Liver (tissue), 9 donors: Measurements from ENCODE around the gene SEC24C. TPM values are rescaled to one million over a fixed set of nuclear protein-coding genes. Genes with fewer than 3 reads are reported as not detected.
"Not testable (repeated sequence)": the region's sequence is repeated elsewhere in the genome, so short reads cannot be mapped to it uniquely, and the experiment has no call there.

Experiments used
- DNase-seq: peaks from one replicate; pipeline ENCODE4 v3.0.0-alpha.2; 2017; ENCODE audit warnings: low spot score
- H3K27ac ChIP-seq, 2 donors: one replicate each; pipeline ENCODE4 v1.7.0; 2013; ENCODE audit warnings: inconsistent platforms in 2 of 2, low read length in 2 of 2, control low read depth in 1 of 2, low read depth in 1 of 2, mild to moderate bottlenecking in 1 of 2
- H3K27me3 ChIP-seq, 4 donors: one replicate each; pipeline versions ENCODE4 v1.6.1 to v1.7.0; 2013; ENCODE audit warnings: low read length in 3 of 4, inconsistent platforms in 1 of 4, mild to moderate bottlenecking in 1 of 4, moderate library complexity in 1 of 4; ENCODE audit not compliant: control insufficient read depth in 4 of 4, insufficient read depth in 4 of 4
- H3K36me3 ChIP-seq, 4 donors: one replicate each; pipeline versions ENCODE4 v1.6.1 to v1.7.0; 2013; ENCODE audit warnings: low read length in 3 of 4, mild to moderate bottlenecking in 3 of 4, low read depth in 1 of 4, moderate library complexity in 1 of 4; ENCODE audit not compliant: control insufficient read depth in 4 of 4, insufficient read depth in 3 of 4
- H3K4me1 ChIP-seq, 4 donors: one replicate each; pipeline versions ENCODE4 v1.6.1 to v1.7.0; 2013; ENCODE audit warnings: low read length in 3 of 4, mild to moderate bottlenecking in 3 of 4, moderate library complexity in 1 of 4; ENCODE audit not compliant: control insufficient read depth in 4 of 4, insufficient read depth in 4 of 4
- H3K4me3 ChIP-seq, 3 donors: one replicate each; pipeline versions ENCODE4 v1.6.1 to v1.7.0; 2013; ENCODE audit warnings: low read length in 3 of 3, control low read depth in 1 of 3, low read depth in 1 of 3, mild to moderate bottlenecking in 1 of 3
- H3K9ac ChIP-seq, 2 donors: one replicate each; pipeline ENCODE4 v1.7.0; 2013; ENCODE audit warnings: low read length in 2 of 2, mild to moderate bottlenecking in 2 of 2, moderate library complexity in 2 of 2, control low read depth in 1 of 2, low read depth in 1 of 2
- H3K9me3 ChIP-seq, 4 donors: one replicate each; pipeline versions ENCODE4 v1.6.1 to v1.7.0; 2013; ENCODE audit warnings: low read length in 3 of 4; ENCODE audit not compliant: control insufficient read depth in 4 of 4
- EGR1 ChIP-seq, 2 donors: IDR thresholded peaks; 2 replicates each; pipeline ENCODE4 v1.6.1; 2016 to 2018; ENCODE audit warnings: antibody characterized with exemption in 2 of 2, low read depth in 2 of 2
- FOXA1 ChIP-seq: IDR thresholded peaks from 2 replicates; pipeline ENCODE4 v1.6.1; 2016; ENCODE audit warnings: antibody characterized with exemption
- FOXA2 ChIP-seq: IDR thresholded peaks from 2 replicates; pipeline ENCODE4 v1.6.1; 2016; ENCODE audit warnings: antibody characterized with exemption
- GABPA ChIP-seq, 2 donors: IDR thresholded peaks in 1 of 2; conservative IDR thresholded peaks in 1 of 2; 2 replicates each; pipeline ENCODE4 v1.6.1; 2016; ENCODE audit warnings: antibody characterized with exemption in 2 of 2, mild to moderate bottlenecking in 1 of 2, moderate library complexity in 1 of 2
- HNF4A ChIP-seq, 2 donors: conservative IDR thresholded peaks; 2 replicates each; pipeline ENCODE4 v1.6.1; 2016; ENCODE audit warnings: antibody characterized with exemption in 2 of 2, mild to moderate bottlenecking in 2 of 2
- HNF4G ChIP-seq: IDR thresholded peaks from 2 replicates; pipeline ENCODE4 v1.6.1; 2016; ENCODE audit warnings: antibody characterized with exemption
- JUND ChIP-seq, 2 donors: IDR thresholded peaks; 2 replicates each; pipeline ENCODE4 v1.6.1; 2016; ENCODE audit warnings: antibody characterized with exemption in 2 of 2
- MAX ChIP-seq: IDR thresholded peaks from 2 replicates; pipeline ENCODE4 v1.6.1; 2016; ENCODE audit warnings: antibody characterized with exemption
- NR2F2 ChIP-seq: IDR thresholded peaks from 2 replicates; pipeline ENCODE4 v1.6.1; 2016; ENCODE audit warnings: antibody characterized with exemption
- RAD21 ChIP-seq, 2 donors: IDR thresholded peaks; 2 replicates each; pipeline ENCODE4 v1.6.1; 2016; ENCODE audit warnings: antibody characterized with exemption in 2 of 2, mild to moderate bottlenecking in 2 of 2
- RXRA ChIP-seq, 2 donors: IDR thresholded peaks; 2 replicates each; pipeline ENCODE4 v1.6.1; 2017 to 2018; ENCODE audit warnings: antibody characterized with exemption in 2 of 2, mild to moderate bottlenecking in 1 of 2
- SP1 ChIP-seq: IDR thresholded peaks from 2 replicates; pipeline ENCODE4 v1.6.1; 2018; ENCODE audit warnings: antibody characterized with exemption, mild to moderate bottlenecking
- TAF1 ChIP-seq: conservative IDR thresholded peaks from 2 replicates; pipeline ENCODE4 v1.6.1; 2016; ENCODE audit warnings: antibody characterized with exemption, mild to moderate bottlenecking
- YY1 ChIP-seq: IDR thresholded peaks from 2 replicates; pipeline ENCODE4 v1.6.1; 2016; ENCODE audit warnings: antibody characterized with exemption, mild to moderate bottlenecking
- WGBS: extraction: QIAGEN DNeasy Blood & Tissue Kit; methylation state at CpG from one replicate; pipeline ENCODE4 v1.1.7; 2013; 5-methylcytosine and 5-hydroxymethylcytosine counted together
- polyA plus RNA-seq, 2 donors: library from polyadenylated mRNA; stranded (reverse) in 1 of 2; unstranded in 1 of 2; fragments of 200-250 nt in 1 of 2; fragments of >200 nt in 1 of 2; fragmentation: Nextera tagmentation in 1 of 2; extraction: Ambion mirVana in 1 of 2; gene quantifications; one replicate each; pipeline versions ENCODE4 v1.2.1 to v1.2.3, GENCODE V29; 2013 to 2015
- total RNA-seq, 2 donors: library from RNA; depleted of rRNA; stranded (reverse); fragments of >200 nt; gene quantifications; one replicate each; pipeline ENCODE4 v1.2.3, GENCODE V29; 2014
- donor health status: healthy.
- donor health status: healthy.
- donor health status: healthy.
- donor health status: healthy.
- donor health status: healthy.

The SEC24C gene
- total and polyA plus RNA-seq, 4 donors: 15.0 to 48.1 (median 40.9) TPM

GRCh38 chr10:73732931-73733623, 11.1 kb upstream of the SEC24C start:
- Histone ChIP-seq H3K27me3 (no peaks in the 10 kb centered on the region), H3K4me1 (peaks cover 8 to 16% (median 12%) of the 10 kb centered on the region in 4 donors), H3K27ac (no peak overlapping the region), H3K9ac (no peak overlapping the region), H3K36me3 (peaks cover 3 to 9% (median 6%) of the 10 kb centered on the region in 4 donors), H3K9me3 (no peaks in the 10 kb centered on the region), H3K4me3 (no peak overlapping the region)
- no peak for DNase-seq
- TF ChIP-seq SP1: no peak
- no peak for TF ChIP-seq MAX
- TF ChIP-seq NR2F2: no peak
- TF ChIP-seq HNF4G: no peak
- WGBS: 90% methylated on average over 84 of the region's 84 CpGs

DNA sequence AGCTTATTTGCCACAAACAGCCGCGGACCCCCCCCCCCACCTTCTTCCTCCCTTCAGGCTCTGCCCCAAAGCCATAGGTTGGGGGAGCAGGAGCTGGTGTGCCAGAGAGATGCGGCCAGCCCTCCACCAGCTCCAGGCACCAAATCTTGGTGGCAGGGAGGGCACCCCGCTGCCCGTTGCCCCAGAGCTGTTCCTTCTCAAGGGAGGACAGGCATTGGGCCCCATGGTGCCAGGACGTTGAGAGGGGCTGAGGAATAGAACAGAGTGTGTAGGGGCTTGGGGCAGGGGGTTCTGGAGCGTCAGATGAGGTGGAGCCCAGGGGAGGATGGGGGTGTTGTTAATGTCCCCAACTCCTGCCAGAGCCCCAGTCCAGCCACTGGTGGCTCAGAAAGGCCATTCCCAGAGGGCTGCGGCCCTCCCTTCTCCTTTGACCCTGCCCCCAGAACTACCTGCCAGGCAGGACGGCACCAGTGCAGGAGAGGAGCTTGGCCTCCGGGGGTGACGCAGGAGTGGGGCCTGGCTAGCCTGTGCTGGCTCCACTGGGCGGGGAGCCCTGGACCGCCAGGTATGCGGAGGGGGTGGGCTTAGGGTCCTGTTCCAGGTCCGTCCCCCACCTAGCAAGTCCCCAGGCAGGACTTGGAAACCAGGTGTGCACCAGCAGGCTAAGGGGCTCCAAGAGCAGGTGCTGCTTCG, 10.0 kb upstream of the SEC24C start:
- Histone ChIP-seq H3K27me3 (no peaks in the 10 kb centered on the region), H3K27ac (no peak overlapping the region), H3K4me1 (peaks cover 8 to 16% (median 12%) of the 10 kb centered on the region in 4 donors), H3K36me3 (peaks cover 3 to 8% (median 6%) of the 10 kb centered on the region in 4 donors), H3K4me3 (no peak overlapping the region), H3K9ac (no peak overlapping the region), H3K9me3 (no peaks in the 10 kb centered on the region)
- no peak for DNase-seq
- TF ChIP-seq NR2F2 (no peak), HNF4A (conservative IDR thresholded peaks at IDR 0.05) (no peak), HNF4G (no peak), EGR1 (IDR thresholded peaks at IDR 0.05; ENCODE audit: low read depth in 2 of 2) (no peak), FOXA2 (no peak), FOXA1 (no peak), YY1 (no peak), JUND (IDR thresholded peaks at IDR 0.05) (no peak), RXRA (IDR thresholded peaks at IDR 0.05) (no peak), GABPA (IDR thresholded peaks at IDR 0.05 in 1 of 2, conservative IDR thresholded peaks at IDR 0.05 in 1 of 2) (no peak)
- WGBS: 94% methylated on average over 16 of the region's 16 CpGs

GRCh38 chr10:73734796-73735305, 9.3 kb upstream of the SEC24C start:
- WGBS: 91% methylated on average over 5 of the region's 5 CpGs
- Histone ChIP-seq H3K4me1 (peaks cover 8 to 13% (median 11%) of the 10 kb centered on the region in 4 donors), H3K27me3 (no peaks in the 10 kb centered on the region), H3K9ac (no peak overlapping the region), H3K27ac (no peak overlapping the region), H3K4me3 (no peak overlapping the region), H3K36me3 (peaks cover 3 to 8% (median 6%) of the 10 kb centered on the region in 4 donors), H3K9me3 (no peaks in the 10 kb centered on the region)
- TF ChIP-seq GABPA (IDR thresholded peaks at IDR 0.05 in 1 of 2, conservative IDR thresholded peaks at IDR 0.05 in 1 of 2) (no peak), EGR1 (IDR thresholded peaks at IDR 0.05; ENCODE audit: low read depth in 2 of 2) (no peak), TAF1 (no peak), RAD21 (IDR thresholded peaks at IDR 0.05) (no peak)
- no peak for DNase-seq

GRCh38 chr10:73740501-73741254, 3.5 kb upstream of the SEC24C start:
- H3K27me3 ChIP-seq, H3K9me3 ChIP-seq, DNase-seq, H3K36me3 ChIP-seq, H3K4me3 ChIP-seq, H3K27ac ChIP-seq, H3K9ac ChIP-seq: not testable (repeated sequence)
- H3K4me1 ChIP-seq: peaks cover 5 to 22% (median 12%) of the 10 kb centered on the region in 4 donors
- WGBS: 99% methylated on average over 18 of the region's 18 CpGs
